Keratinocyte (primary cell): Measurements from ENCODE around the gene CDCP1. TPM values are rescaled to one million over a fixed set of nuclear protein-coding genes. Genes with fewer than 3 reads are reported as not detected.

Source experiments
- DNase-seq: peaks from one replicate; pipeline ENCODE4 v3.0.0-alpha.2; 2011; ENCODE audit warnings: low read depth, missing footprints, low spot score
- FAIRE-seq: peaks from 2 replicates; lab custom pipeline; 2011; peaks lifted over from hg19 to GRCh38; lab: Jason Lieb, UNC
- H2AFZ ChIP-seq: 2 replicates; pipeline ENCODE4 v1.6.0; 2012; ENCODE audit warnings: low read length, control low read depth, inconsistent platforms; ENCODE audit not compliant: control insufficient read depth
- H3K27ac ChIP-seq: 2 replicates; pipeline ENCODE4 v1.5.1; 2011; ENCODE audit warnings: low read length; ENCODE audit not compliant: control insufficient read depth, insufficient read depth
- H3K27me3 ChIP-seq: 3 replicates; pipeline ENCODE4 v1.6.0; 2011; ENCODE audit warnings: low read length; ENCODE audit not compliant: control insufficient read depth, insufficient read depth; ENCODE audit errors: extremely low read depth
- H3K36me3 ChIP-seq, 2 experiments: 2 replicates in 1 of 2; 3 replicates in 1 of 2; pipeline ENCODE4 v1.5.1; 2011; ENCODE audit warnings: low read length in 2 of 2, mild to moderate bottlenecking in 1 of 2; ENCODE audit not compliant: control insufficient read depth in 2 of 2, insufficient read depth in 2 of 2; ENCODE audit errors: extremely low read depth in 1 of 2
- H3K4me1 ChIP-seq: 3 replicates; pipeline ENCODE4 v1.5.1; 2011; ENCODE audit warnings: low read length; ENCODE audit not compliant: control insufficient read depth, insufficient read depth; ENCODE audit errors: extremely low read depth
- H3K4me2 ChIP-seq: 3 replicates; pipeline ENCODE4 v1.6.0; 2011; ENCODE audit warnings: low read depth, low read length; ENCODE audit not compliant: control insufficient read depth, insufficient read depth; ENCODE audit errors: extremely low read depth
- H3K4me3 ChIP-seq, 3 experiments: fragments of 200-600 bp in 1 of 3; sonication (generic) in 1 of 3; 2 replicates in 2 of 3; 3 replicates in 1 of 3; pipeline ENCODE4 v1.5.1; 2011 to 2016; ENCODE audit warnings: low read length in 3 of 3, mild to moderate bottlenecking in 3 of 3, control low read depth in 2 of 3, inconsistent platforms in 1 of 3, low read depth in 1 of 3, mixed read lengths in 1 of 3, mixed run types in 1 of 3, moderate library complexity in 1 of 3; ENCODE audit not compliant: control insufficient read depth in 2 of 3, insufficient read depth in 2 of 3; ENCODE audit errors: extremely low read depth in 1 of 3
- H3K79me2 ChIP-seq: 2 replicates; pipeline ENCODE4 v1.6.0; 2012; ENCODE audit warnings: low read length; ENCODE audit not compliant: control insufficient read depth, insufficient read depth
- H3K9ac ChIP-seq: 3 replicates; pipeline ENCODE4 v1.6.0; 2011; ENCODE audit warnings: low read length; ENCODE audit not compliant: control insufficient read depth, insufficient read depth; ENCODE audit errors: extremely low read depth
- H3K9me1 ChIP-seq: 3 replicates; pipeline ENCODE4 v1.6.0; 2011; ENCODE audit warnings: low read length; ENCODE audit not compliant: control insufficient read depth, insufficient read depth; ENCODE audit errors: extremely low read depth
- H3K9me3 ChIP-seq: 2 replicates; pipeline ENCODE4 v1.5.1; 2012; ENCODE audit warnings: low read depth, low read length; ENCODE audit not compliant: control insufficient read depth
- H4K20me1 ChIP-seq: 3 replicates; pipeline ENCODE4 v1.6.0; 2011; ENCODE audit warnings: low read length; ENCODE audit not compliant: control insufficient read depth, insufficient read depth; ENCODE audit errors: extremely low read depth
- EZH2 ChIP-seq: IDR thresholded peaks from one replicate; pipeline ENCODE4 v1.6.1; 2012; ENCODE audit warnings: inconsistent platforms, mild to moderate bottlenecking, low read length, moderate library complexity
- dilution Hi-C: fragments of 300-500 bp; cut with MboI; formaldehyde crosslinking; loops from one replicate; pipeline ENCODE4 v1.7.0; 2020; ENCODE audit warnings: low sequenced_read_pairs; ENCODE audit not compliant: extremely low pct_ligation_motif_present
- polyA plus RNA-seq, 5 experiments: library from polyadenylated mRNA; depleted of rRNA in 3 of 5; stranded (reverse) in 3 of 5; stranded (forward) in 1 of 5; unstranded in 1 of 5; fragments of >200 nt; gene quantifications; 1 replicate in 1 of 5; 2 replicates in 3 of 5; 3 replicates in 1 of 5; pipeline versions ENCODE4 v1.2.1 to v1.2.3, GENCODE V29; 2011 to 2012; ENCODE audit warnings: missing spikeins in 2 of 5, low read depth in 1 of 5, low replicate concordance in 1 of 5
- TF ChIP-seq, protein P1 (sequence below), 3 experiments: IDR thresholded peaks in 1 of 3; conservative IDR thresholded peaks in 1 of 3; optimal IDR thresholded peaks in 1 of 3; 2 replicates in 2 of 3; 3 replicates in 1 of 3; pipeline versions ENCODE3 to v1.5.1; 2011; ENCODE audit warnings: low read length in 3 of 3, mild to moderate bottlenecking in 3 of 3, moderate library complexity in 2 of 3, control low read depth in 1 of 3, inconsistent platforms in 1 of 3; ENCODE audit not compliant: insufficient read depth in 2 of 3; ENCODE audit errors: extremely low read depth in 1 of 3

Gene CDCP1
- polyA plus RNA-seq, 1 donor (not counting 4 experiments of a cell fraction or from before 2014, with no cell fraction given): 85.8 TPM

DNA sequence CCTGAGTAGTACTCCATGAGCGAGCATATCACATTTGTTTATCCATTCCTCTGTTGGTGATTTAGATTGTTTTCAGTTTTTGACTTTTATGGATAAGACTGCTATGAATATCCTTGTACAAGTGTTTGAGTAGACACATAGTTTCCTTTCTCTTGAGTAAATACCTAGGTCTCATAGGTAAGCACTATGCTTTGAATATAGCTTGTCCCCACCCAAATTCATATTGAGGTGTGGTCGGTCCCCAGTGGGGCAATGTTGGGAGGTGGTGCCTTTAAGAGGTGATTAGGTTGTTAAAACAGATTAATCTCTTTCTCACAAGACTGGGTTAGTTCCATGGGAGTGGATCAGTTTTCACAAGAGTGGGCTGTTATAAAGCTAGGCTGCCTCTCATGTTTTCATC lies 42.8 kb downstream of the CDCP1 start:
- peaks cover 2% of the 10 kb centered on the region for H4K20me1 ChIP-seq
- H3K4me2 ChIP-seq: no peak overlapping the region
- peaks cover 54% of the 10 kb centered on the region for H3K79me2 ChIP-seq
- no peak overlapping the region for H3K4me3 ChIP-seq
- DNase-seq: no peak
- no peak overlapping the region for H3K9ac ChIP-seq
- H2AFZ ChIP-seq: no peak overlapping the region
- FAIRE-seq: no peak
- H3K27ac ChIP-seq: no peak overlapping the region
- no peaks in the 10 kb centered on the region for H3K27me3 ChIP-seq
- dilution Hi-C loops: no loop called here
- no peak for TF ChIP-seq EZH2
- TF ChIP-seq, protein P1, sequence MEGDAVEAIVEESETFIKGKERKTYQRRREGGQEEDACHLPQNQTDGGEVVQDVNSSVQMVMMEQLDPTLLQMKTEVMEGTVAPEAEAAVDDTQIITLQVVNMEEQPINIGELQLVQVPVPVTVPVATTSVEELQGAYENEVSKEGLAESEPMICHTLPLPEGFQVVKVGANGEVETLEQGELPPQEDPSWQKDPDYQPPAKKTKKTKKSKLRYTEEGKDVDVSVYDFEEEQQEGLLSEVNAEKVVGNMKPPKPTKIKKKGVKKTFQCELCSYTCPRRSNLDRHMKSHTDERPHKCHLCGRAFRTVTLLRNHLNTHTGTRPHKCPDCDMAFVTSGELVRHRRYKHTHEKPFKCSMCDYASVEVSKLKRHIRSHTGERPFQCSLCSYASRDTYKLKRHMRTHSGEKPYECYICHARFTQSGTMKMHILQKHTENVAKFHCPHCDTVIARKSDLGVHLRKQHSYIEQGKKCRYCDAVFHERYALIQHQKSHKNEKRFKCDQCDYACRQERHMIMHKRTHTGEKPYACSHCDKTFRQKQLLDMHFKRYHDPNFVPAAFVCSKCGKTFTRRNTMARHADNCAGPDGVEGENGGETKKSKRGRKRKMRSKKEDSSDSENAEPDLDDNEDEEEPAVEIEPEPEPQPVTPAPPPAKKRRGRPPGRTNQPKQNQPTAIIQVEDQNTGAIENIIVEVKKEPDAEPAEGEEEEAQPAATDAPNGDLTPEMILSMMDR (optimal IDR thresholded peaks at IDR 0.05 in 1 of 3, IDR thresholded peaks at IDR 0.05 in 1 of 3, conservative IDR thresholded peaks at IDR 0.05 in 1 of 3; ENCODE audit: extremely low read depth in 1 of 3, insufficient read depth in 2 of 3, low read length in 3 of 3): no peak
- H3K9me3 ChIP-seq: no peaks in the 10 kb centered on the region
- peaks cover 20% of the 10 kb centered on the region for H3K4me1 ChIP-seq
- no peaks in the 10 kb centered on the region for H3K9me1 ChIP-seq
- peaks cover 32 to 60% of the 10 kb centered on the region in 2 experiments for H3K36me3 ChIP-seq

DNA sequence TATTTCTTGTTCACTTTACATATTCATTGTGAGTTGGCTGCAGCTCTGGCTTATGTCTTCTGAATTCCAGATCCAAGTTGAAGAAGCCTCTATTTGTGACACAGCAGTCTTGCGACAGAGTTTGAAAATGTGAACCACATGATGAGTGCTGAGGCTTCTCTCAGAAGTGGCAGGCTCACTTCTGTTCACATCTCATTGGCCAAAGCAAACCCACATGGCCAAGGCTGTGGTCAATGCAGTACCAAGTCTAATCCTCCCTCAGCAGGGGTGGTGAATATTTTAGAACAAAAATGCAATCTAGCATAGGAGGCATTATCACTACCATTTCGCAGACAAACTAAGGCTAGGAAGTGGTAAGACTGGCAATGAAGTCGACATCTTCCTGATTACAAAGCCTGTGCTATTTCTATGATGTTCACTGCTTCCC lies 45.2 kb downstream of the CDCP1 start:
- no peak overlapping the region for H3K4me3 ChIP-seq
- peaks cover 2% of the 10 kb centered on the region for H4K20me1 ChIP-seq
- no peak for FAIRE-seq
- dilution Hi-C loops: no loop called here
- no peak overlapping the region for H2AFZ ChIP-seq
- no peak for DNase-seq
- H3K79me2 ChIP-seq: peaks cover 60% of the 10 kb centered on the region
- H3K27me3 ChIP-seq: no peaks in the 10 kb centered on the region
- H3K4me2 ChIP-seq: no peak overlapping the region
- H3K9me3 ChIP-seq: no peaks in the 10 kb centered on the region
- no peak for TF ChIP-seq EZH2
- TF ChIP-seq, protein P1 (optimal IDR thresholded peaks at IDR 0.05 in 1 of 3, IDR thresholded peaks at IDR 0.05 in 1 of 3, conservative IDR thresholded peaks at IDR 0.05 in 1 of 3; ENCODE audit: extremely low read depth in 1 of 3, insufficient read depth in 2 of 3, low read length in 3 of 3): no peak
- H3K4me1 ChIP-seq: peaks cover 9% of the 10 kb centered on the region
- H3K36me3 ChIP-seq: peaks cover 20 to 55% of the 10 kb centered on the region in 2 experiments
- no peak overlapping the region for H3K9ac ChIP-seq
- H3K27ac ChIP-seq: no peak overlapping the region
- no peaks in the 10 kb centered on the region for H3K9me1 ChIP-seq
